Fibroblast of villous mesenchyme (primary cell): Measurements from ENCODE around the gene SHCBP1L. TPM values are rescaled to one million over a fixed set of nuclear protein-coding genes. Genes with fewer than 3 reads are reported as not detected.

ENCODE experiments used
- DNase-seq: peaks from one replicate; pipeline ENCODE4 v3.0.0-alpha.2; 2010; ENCODE audit warnings: low read depth
- H3K4me3 ChIP-seq: 2 replicates; pipeline ENCODE4 v1.5.1; 2011; ENCODE audit warnings: low read depth, mild to moderate bottlenecking, low read length
- CTCF ChIP-seq: IDR thresholded peaks from 2 replicates; pipeline ENCODE4 v1.5.1; 2012; ENCODE audit warnings: low read depth, mild to moderate bottlenecking, low read length; ENCODE audit not compliant: insufficient read depth
- total RNA-seq: library from RNA; depleted of rRNA; stranded (reverse); fragments of >200 nt; gene quantifications from 2 replicates; pipeline ENCODE4 v1.2.3, GENCODE V29; 2012

SHCBP1L gene
- total RNA-seq, 1 donor = under 0.01 TPM

GRCh38 chr1:182977480-182977879 is 24.5 kb upstream of the SHCBP1L start:
- TF ChIP-seq CTCF = no peak
- H3K4me3 ChIP-seq = no peak overlapping the region
- no peak for DNase-seq

GRCh38 chr1:182974506-182975191 is 21.7 kb upstream of the SHCBP1L start:
- peak; percentile 26 for DNase-seq
- TF ChIP-seq CTCF = no peak
- no peak overlapping the region for H3K4me3 ChIP-seq

- TF ChIP-seq CTCF = no peak
- H3K4me3 ChIP-seq = no peak overlapping the region
- DNase-seq = no peak
Measured at GRCh38 chr1:182972829-182973228, 19.9 kb upstream of the SHCBP1L start.

GRCh38 chr1:182972231-182972630 is 19.3 kb upstream of the SHCBP1L start:
- TF ChIP-seq CTCF = no peak
- no peak overlapping the region for H3K4me3 ChIP-seq
- DNase-seq = no peak

- TF ChIP-seq CTCF = no peak
- H3K4me3 ChIP-seq = no peak overlapping the region
- DNase-seq = no peak
Measured at GRCh38 chr1:182971219-182971618, 18.3 kb upstream of the SHCBP1L start.

GRCh38 chr1:182968836-182969734 is 16.1 kb upstream of the SHCBP1L start:
- no peak for TF ChIP-seq CTCF
- H3K4me3 ChIP-seq = no peak overlapping the region
- peak; percentile 53 for DNase-seq
